Measurements from ENCODE around the gene SCARB2.

SCARB2 gene

DNA sequence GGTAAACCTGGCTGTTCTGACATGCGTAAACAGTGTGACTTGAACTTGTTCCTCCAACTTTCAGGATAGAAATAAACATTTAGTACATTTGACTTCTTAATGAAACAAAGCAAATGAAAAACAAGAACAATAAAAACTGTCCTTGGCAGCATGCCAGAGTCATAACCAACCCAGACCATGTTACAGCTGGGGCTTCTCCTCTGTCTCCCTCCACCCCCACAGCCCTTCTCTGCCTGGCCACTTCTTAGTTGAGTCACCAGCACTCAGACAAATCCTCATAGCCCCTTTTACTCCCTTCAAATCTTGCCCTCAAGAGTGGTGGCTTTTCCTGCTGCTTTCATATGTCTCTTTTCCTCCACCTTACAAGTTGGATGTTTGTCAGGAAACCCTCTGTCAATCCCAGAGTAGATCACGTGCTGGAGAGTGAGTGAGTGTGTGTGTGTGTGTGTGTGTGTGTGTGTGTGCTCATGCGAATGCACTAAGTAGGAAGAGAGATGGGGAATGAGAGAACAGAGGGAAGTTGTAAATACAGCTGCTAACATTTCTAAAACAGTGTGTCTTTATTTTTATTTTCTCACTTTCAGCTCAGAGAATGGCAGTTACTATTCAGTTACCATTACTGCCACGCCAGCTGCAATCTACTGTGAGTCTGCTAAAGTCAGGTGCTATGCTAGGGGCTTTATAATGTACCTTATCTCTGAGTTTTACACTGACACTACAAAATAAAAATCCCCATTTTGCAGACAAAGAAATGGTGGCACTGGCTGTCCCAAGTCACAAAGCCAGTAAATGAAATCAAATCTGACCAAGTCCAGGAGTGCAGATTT, 15.0 kb downstream of the SCARB2 start:
- peak in 2 of 3 donors; percentile 13 to 35 for DNase-seq (ENCODE audit: low read depth in 3 of 3)

DNA sequence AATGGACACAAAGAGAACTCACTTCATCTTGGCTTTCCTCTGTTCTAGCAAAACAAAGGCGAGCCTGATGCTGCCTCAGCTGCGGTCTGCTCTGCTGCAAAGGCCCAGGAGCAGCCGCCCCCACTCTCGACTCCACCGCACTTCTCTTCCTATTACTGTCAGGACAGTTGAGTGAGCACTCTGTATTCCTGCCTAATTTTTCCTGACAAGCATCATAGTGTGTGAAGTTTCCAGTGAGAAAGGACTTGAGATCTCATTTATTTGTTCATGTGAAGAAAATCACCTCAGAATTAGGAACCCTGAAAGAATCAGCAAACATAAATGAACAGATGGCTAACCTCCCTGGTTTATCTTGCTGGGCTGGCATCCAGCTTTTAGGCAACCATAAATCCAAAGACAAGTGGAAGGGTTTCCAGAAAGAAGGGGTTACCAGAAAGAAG, 15.6 kb downstream of the SCARB2 start:
- peak in 1 of 3 donors; percentile 11 for DNase-seq (ENCODE audit: low read depth in 3 of 3)

DNA sequence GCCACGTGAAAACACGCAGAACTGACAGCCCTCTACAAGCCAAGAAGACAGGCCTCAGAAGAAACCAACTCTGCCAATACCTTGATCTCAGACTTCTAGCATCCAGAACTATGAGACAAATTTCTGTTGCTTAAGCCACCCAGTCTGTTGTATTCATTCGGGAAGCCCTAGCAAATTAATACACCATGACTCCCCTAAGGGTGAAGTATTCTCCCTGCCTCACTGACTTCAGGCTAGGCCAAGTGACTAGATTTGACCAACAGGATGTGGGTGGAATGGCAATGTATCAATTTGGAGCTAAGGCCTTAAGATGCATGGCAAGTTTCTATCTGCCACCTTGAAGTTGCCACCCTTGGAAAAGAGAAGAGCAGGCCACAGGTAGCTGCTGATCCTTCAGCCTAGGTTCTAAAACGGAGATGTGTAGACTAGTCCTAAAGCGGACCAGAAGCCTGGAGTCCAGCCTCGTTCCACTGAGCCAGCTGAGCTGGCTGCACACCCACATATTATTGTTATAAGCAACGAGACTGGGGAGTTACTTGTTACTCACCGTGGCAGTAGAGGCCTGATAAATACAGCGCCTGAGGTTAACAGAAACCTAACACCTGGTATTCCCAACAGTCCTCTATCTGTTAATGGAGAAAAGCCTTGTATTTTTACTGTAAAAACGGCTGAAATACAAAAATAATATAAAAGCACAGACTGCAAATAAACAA, 16.4 kb downstream of the SCARB2 start:
- no peak for DNase-seq (ENCODE audit: low read depth in 3 of 3)

DNA sequence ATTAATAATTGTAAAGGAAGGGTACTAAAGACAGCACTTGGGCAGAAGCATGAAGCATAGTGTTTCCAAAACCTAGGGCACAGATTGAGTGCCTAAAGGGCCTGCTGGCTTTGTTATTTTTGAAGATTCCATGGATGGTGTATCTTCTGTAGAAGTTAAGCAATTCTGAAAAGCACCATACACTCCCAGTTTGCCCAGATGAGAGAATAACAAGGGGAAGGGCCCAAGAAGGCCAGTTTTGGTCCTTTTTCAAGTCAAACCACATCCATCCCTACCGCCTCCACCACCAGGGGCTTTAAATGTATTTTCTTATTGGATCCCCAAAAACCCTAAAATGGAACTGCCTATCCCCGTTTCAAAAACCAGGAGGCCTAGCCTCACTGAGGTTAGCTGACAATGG, 17.2 kb downstream of the SCARB2 start:
- DNase-seq (ENCODE audit: low read depth in 3 of 3): no peak

DNA sequence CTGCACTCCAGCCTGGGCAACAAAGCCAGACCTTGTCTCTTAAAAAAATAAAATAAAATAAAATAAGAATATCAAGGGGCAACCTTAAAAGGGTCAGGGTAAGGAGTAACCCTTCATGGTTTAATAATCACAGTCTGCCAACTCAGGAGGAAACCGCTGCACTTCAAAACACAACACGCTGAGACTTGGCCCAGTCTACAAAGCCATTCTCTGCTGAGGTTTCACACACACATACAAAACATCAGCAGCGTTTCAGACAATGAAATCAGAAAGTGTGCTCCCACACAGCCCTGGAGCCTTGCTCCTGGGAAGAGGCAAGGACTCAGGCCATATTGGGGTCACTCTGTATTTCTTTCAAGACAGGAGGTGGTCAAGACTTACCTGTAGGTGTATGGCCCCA, 18.3 kb downstream of the SCARB2 start:
- no peak for DNase-seq (ENCODE audit: low read depth in 3 of 3)

DNA sequence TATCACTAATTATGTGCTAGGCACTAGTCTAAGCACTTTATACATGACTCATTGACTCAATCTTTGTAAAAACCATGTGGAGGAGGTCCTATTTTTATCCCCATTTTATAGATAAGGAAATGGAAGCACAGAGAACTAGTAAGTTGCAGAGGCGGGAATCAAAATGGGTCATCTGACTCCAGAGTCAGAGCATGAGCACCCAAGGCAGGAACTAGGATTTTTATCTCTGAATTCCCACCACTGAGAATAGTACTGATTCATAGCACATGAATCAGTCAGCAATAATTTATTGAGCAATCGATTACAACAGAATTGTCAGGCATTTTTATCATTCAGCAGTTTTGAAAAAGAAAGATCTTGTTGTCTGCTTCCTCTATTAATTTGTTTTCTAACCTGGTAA, 19.3 kb downstream of the SCARB2 start:
- DNase-seq (ENCODE audit: low read depth in 3 of 3): no peak

DNA sequence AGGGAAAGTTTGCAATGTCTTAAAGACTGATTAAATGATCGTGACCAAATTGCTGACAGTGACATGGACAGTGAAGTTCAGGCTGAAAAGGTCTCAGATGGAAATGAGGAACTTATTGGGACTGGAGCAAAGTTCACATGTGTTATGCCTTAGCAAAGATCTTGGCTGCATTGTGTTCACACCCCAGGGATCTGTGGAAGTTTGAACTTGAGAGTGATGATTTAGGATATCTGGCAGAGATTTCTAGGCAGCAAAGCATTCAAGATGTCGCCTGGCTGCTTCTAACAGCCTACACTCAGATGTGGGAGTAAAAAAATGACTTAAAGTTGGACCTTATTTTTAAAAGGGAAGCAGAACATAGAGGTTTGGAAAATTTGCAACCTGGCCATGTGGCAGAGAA, 21.4 kb downstream of the SCARB2 start:
- no peak for DNase-seq (ENCODE audit: low read depth in 3 of 3)

DNA sequence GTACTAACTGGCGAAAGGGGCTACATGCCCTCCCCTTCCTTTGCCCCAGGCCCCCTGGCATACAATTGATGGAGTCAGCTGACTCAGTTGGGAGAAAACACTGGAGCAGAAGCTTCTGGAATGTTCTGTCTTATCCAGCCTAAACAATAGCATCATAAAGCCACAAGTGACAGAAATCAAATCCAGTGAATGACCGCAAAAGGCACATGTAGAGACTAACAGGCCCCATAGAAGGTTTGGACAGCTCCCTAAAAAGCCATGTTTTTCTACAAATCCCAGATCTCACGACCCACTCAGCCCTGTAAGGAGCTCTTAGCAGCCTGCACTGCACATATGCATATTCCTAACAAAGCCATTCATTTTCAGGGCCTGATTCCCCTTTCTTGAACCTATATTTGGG, 25.1 kb downstream of the SCARB2 start:
- DNase-seq (ENCODE audit: low read depth in 3 of 3): no peak

DNA sequence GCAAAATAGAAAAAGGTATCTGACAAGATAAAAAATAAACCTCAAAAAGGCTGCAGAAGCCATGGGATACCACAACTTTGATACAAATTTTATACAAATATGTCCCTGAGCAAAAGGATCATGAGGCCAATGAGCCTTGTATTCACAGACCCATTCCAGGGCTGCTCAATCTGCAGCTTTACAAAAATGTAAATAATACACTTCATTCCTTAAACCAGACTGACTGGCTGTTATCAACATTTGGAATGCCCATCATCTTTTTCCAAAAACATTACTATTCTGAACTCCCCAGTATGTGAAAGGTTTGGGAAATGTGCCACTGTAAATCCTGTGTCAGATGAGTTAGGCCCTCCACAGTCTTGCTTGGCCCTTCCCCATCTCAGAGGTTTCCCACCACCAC, 25.5 kb downstream of the SCARB2 start:
- no peak for DNase-seq (ENCODE audit: low read depth in 3 of 3)

DNA sequence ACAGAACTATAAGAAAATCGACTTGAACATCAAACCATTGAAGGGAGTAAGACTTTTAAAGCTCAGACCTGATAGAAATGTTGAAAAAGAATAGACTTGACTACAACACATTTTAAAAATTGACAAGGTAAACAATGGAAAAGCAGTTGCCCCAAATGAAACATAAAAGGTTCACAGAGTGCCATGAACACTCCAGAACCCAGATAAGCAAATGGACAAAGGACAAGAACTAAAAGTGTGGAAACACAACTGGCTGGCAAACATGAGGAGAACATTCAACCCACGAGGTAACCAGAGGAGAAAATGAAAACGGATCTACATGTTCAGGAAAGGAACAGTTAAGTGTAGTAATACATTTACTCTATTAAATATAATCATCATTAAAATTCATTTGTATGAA, 26.5 kb downstream of the SCARB2 start:
- no peak for DNase-seq (ENCODE audit: low read depth in 3 of 3)

DNA sequence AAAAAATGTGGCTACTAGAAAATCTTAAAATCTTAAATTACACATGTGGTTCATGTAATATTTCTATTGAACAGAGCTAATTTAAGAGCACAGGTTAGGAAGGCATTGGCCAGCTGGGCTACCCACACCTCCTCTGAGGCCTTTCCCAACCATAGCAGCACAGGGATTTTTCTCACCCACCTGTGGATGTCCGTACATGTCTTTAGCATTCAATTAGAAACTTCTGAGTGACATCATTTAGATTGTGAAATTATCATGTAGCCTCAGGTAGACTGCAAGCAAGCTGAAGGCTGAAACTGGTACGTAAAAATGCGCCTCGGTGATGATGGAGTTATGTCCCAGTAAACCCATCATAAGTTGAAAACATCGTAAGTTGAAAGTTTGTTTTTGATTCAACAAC, 31.2 kb downstream of the SCARB2 start:
- DNase-seq (ENCODE audit: low read depth in 3 of 3): no peak

DNA sequence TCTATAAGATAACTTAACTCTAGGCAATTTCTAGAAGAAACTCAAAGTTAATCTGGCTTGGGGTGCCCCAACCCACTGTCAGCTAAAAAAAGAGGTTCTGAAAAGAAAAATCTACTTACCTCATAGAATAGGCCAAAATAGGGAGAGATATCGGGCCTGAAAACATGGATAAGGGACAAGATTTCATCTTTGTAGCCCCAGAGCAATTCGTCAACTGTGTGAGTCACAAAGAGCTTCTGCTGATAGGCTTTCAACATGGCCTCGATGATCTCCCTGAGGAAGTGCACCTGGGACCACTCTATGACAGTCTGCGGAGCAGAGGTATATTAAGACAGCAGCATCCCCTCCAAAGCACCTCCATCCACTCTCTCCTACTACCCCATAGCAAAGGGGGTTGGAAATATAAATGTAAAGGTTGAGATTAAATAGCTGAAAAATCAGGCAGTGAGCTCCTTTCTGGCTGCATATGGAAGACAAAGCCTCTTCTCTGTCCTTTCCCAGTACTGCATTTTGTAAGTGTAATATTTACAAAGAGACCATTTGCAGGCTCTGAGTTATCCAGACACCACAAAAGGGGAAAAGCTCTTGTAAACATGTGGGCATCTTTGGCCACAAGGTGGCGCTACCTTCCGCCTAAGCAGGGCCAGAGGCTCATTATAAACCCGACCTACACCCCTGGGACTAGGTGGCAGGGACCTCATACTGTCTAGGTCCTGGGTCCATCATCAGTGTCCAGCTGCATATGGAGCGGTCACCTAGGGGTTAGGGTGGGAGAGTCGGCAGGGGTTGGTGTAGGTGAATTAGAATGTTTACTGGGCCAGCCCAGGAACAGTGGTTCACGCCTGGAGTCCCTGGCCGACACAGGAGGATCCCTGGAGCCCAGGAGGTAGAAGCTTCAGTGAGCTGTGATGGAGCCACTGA, 34.0 kb downstream of the SCARB2 start:
- peak; percentile 66 to 82 (median 75) for DNase-seq (ENCODE audit: low read depth in 3 of 3)

DNA sequence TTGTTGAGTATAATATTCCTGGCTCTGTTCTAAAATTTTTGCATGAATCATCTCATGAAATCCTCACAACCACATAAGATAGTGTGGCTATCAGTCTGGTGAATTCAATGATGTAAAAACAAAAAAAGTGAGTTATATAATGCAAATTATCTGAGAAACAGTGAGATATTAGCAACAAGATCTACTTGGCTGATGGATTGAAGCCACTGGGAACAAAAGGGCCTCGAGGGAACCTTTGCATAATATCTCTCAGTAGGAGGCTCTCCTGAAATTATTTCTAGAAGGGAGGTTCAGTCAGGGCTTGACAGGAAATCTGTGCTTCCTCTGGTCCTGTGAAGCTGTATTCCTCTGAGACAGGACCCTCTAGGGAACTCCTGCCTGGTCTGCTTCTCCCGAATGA, 35.3 kb downstream of the SCARB2 start:
- DNase-seq (ENCODE audit: low read depth in 3 of 3): no peak

DNA sequence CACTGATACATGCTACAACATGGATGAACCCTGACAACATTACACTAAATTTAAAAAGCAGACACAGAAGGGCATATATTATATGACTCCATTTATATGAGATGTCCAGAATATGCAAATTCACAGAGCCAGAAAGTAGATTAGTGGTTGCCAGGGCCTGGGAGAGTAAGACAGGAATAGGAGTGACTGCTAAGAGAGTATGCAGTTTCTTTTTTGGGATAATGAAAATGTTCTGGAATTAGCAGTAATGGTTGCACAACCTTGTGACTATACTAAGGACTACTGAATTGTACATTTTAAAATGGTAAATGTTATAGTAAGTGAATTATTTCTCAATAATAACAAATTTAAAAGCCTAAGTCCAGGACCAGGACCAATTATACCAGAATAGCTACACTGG, 35.9 kb downstream of the SCARB2 start:
- no peak for DNase-seq (ENCODE audit: low read depth in 3 of 3)

DNA sequence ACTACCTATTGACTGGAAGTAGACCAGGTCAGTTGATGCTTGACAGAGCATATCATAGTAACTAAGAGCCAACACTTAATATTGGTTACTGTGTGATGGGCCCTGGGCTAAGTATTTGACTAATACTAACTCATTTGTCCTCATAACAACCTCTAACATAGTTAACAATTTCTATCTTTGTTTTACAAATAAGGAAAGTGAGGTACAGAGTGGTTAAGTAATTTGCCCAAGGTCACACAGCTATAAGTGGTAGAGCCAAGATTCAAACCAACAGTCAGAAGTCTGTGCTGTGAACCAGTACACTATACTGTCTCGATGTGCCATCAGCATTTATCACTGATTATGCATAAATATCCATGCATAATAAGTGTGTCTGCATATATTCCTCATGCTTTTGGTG, 38.3 kb downstream of the SCARB2 start:
- DNase-seq (ENCODE audit: low read depth in 3 of 3): no peak

DNA sequence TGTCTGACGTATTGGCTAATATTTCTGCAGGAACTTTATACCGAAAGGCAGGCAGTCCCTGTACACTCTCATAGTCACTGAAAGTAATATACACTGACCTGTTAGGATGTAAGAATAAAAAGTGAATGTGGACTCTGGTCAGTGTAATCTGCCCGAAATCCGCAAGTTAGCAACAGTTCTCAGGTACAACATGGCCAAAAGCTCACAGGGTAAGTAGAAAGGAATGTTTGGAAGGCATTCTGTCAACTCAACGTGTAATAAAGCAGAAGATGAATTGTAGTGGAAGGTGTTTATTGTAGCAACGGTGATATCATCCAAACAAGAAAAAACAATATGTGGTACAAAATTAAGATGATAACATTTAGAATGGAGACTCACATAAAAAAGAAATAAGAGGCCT, 39.4 kb downstream of the SCARB2 start:
- no peak for DNase-seq (ENCODE audit: low read depth in 3 of 3)

DNA sequence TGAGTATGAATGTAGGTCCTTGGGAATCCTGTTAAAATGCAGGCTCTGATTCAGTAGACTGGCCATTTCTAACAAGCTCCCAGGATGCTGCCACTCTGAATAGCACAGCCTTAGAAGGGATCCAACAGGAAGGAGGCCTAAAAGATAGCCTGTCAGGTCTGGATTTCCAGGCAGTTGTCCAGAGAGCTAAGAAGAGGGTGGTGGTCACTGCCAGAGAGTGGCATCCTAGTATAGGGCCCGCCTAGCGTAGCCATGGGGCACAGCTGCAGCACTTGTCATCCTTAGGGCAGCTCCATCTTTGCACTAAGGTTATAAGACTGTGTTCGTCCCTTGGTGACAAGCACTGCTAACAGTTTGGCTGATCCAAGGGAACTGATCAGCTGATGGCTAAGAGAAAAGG, 44.9 kb downstream of the SCARB2 start:
- DNase-seq (ENCODE audit: low read depth in 3 of 3): no peak

DNA sequence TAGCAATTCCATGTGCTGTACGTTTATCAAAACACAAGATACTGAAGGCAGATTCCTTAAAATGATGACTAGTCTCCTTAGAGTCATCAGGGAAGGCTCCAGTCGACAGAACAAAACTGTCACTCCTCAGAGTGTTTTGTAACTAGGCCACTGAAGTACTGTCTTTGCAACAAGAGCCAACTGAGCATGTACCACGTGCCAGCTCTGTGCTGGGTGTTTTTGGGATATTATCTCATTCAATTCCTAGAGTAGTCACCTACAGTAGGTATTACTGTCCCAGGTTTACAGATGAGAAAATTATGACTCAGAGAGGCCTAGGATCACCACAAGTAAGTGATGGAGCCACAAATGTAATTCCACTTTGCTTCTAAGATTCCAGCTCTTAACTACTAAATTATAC, 47.1 kb downstream of the SCARB2 start:
- no peak for DNase-seq (ENCODE audit: low read depth in 3 of 3)

DNA sequence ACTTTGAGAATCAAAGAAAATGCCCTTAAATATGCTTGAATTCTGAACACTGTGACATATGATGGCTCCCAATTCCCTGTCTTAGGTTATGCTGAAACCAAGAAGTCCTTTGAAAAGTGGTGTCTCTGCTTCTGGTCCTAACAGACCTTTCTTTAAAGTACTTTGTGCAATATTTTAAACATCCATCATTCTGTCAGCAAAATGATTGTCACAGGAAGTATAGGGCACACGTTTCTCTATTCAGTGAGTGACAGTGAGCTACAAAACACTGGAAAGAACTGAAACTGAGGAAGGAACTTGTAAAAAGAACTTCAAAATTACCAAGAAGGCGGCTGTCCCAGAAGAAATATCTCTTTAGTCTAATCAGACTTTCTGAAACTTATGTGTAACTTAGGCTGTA, 53.3 kb downstream of the SCARB2 start:
- no peak for DNase-seq (ENCODE audit: low read depth in 3 of 3)

DNA sequence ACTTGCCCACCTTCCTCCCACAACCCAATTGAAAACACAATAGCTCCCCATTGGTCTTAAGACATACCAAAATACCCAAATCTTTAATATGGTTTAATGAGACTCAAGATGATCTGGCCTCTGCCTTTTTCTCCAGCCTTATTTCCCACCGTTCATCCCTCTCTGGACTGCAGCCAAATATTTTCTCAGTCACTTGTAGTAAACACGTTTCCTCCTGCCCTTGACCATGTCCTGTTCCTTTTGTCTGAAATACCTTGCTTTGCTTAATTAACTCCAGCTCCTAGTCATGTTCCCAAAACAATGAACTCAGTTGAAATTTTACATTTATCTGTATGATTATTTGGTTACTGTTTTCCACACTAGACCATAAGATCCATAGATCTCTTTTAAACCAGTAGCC, 57.0 kb downstream of the SCARB2 start:
- no peak for DNase-seq (ENCODE audit: low read depth in 3 of 3)

DNA sequence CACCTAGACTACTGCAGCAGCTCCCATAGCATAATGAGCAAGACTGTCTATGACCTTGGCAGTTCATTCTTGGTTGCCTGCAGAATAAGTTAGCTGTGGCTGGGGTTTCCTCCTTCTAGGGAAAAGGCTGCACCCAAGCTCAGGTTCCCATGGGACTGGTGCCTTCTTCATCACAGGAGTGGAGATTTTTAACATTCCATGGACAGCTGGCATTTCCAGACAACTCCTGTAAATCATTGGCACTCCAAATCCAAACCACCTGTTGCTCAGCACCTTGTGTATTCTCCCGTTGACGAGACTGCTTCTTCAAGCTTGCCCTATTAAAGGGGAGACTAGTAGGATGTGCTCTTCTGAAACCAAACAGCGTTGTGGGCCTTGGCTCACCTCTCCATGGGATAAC, 57.6 kb downstream of the SCARB2 start:
- DNase-seq (ENCODE audit: low read depth in 3 of 3): no peak

DNA sequence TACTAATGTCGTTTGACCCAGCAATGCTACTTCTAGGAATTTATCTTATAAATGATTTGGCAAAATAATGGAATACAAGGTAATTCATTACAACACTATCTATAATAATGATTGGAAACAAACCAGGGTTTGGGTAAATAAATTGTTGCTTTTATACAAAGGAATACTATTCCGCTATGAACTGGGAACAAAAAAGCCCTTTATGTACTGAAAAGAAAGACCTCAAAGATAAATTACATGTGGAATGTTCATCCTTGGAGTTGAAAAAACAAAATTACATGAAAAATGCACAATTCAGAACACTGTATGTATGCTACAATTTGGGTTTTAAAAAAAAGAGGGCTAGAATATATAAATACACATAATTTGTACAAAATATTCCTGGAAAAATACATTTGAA, 60.3 kb downstream of the SCARB2 start:
- DNase-seq (ENCODE audit: low read depth in 3 of 3): no peak

All from stimulated activated CD4-positive, alpha-beta T cell treated with anti-CD3 and anti-CD28 coated beads, TNF-alpha, amount 100 ng/mL, for 48 hours (primary cell).